Activated CD4-positive, alpha-beta T cell treated with anti-CD3 and anti-CD28 coated beads, Interleukin-2, amount 50 U/mL, for 48 hours (primary cell): ENCODE measurements around the gene VPS26C.
"Not testable (repeated sequence)": the region's sequence is repeated elsewhere in the genome, so short reads cannot be mapped to it uniquely, and the experiment has no call there.

ENCODE experiments used
- DNase-seq, 2 experiments: peaks; one replicate each; pipeline ENCODE4 v3.0.0-alpha.2; 2020

The VPS26C gene

GRCh38 chr21:37267269-37268185 lies at the start of gene VPS26C:
TSS of gene VPS26C (minus strand) at chr21:37267334. CDS start at chr21:37267294, 40 bp downstream.
- peak; percentile 98 to 99 for DNase-seq

DNA sequence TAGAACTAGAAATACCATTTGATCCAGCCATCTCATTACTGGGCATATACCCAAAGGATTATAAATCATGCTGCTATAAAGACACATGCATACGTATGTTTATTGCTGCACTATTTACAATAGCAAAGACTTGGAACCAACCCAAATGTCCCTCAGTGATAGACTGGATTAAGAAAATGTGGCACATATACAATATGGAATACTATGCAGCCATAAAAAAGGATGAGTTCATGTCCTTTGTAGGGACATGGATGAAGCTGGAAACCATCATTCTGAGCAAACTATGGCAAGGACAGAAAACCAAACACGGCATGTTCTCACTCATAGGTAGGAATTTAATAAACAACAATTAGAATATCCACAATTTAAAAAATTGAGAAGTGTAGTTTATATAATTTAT lies 48.9 kb upstream of the VPS26C start:
- DNase-seq: not testable (repeated sequence)

- DNase-seq: no peak
Measured at GRCh38 chr21:37300114-37300751, 33.1 kb upstream of the VPS26C start.

GRCh38 chr21:37297364-37297763 lies 30.2 kb upstream of the VPS26C start:
- no peak for DNase-seq

GRCh38 chr21:37294679-37295078 lies 27.5 kb upstream of the VPS26C start:
- no peak for DNase-seq

GRCh38 chr21:37292941-37293340 lies 25.8 kb upstream of the VPS26C start:
- DNase-seq: no peak

GRCh38 chr21:37292041-37292440 lies 24.9 kb upstream of the VPS26C start:
- DNase-seq: no peak

DNA sequence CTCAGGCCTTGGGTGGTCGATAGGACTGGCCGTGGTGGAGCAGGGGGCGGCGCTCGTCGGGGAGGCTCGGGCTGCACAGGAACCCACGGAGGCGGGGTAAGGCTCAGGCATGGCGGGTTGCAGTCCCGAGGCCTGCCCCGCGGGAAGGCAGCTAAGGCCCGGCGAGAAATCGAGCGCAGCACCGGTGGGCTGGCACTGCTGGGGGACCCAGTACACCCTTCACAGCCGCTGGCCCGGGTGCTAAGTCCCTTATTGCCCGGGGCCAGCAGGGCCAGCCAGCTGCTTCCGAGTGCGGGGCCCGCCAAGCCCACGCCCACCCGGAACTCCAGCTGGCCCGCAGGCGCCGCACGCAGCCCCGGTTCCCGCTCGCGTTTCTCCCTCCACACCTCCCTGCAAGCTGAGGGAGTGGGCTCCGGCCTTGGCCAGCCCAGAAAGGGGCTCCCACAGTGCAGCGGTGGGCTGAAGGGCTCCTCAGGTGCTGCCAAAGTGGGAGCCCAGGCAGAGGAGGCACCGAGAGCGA lies 16.1 kb upstream of the VPS26C start:
- not testable (repeated sequence) for DNase-seq

- DNase-seq: peak in 1 of 2 experiments; percentile 21
Measured at GRCh38 chr21:37282602-37283001, 15.5 kb upstream of the VPS26C start.

DNA sequence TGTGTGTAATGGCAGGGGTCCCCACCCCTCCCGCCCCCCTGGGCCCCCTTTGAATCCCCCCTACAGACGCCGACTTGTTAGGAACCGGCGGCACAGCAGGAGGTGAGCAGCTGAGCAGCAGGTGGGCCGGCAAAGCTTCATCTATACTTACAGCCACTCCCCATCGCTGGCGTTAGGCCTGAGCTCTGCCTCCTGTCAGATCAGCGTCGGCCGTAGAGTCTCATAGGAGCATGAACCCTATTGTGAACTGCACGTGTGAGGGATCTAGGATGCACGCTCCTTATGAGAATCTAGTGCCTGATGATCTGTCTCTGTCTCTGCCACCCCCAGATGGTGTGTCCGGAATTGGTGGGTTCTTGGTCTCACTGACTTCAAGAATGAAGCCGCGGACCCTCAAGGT lies 14.9 kb upstream of the VPS26C start:
- no peak for DNase-seq

DNA sequence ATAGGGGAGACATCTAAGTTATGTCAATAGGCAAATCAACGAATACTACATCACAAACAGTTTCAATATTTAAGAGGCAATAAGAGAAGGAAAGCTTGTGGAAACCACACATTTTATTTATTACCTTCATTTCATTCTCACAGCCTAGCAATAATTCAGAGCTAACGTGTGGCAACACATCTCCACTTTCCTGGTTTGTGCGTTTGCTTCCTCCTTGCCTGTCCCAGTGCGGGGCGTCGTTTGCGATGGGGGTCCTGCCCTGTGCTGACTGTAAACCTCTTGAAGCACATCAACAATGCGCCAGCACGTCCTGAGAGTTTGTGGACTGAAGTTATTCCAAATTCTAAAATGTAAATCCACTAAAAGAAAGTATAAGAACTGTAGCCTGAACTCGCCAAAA lies 14.4 kb upstream of the VPS26C start:
- no peak for DNase-seq

DNA sequence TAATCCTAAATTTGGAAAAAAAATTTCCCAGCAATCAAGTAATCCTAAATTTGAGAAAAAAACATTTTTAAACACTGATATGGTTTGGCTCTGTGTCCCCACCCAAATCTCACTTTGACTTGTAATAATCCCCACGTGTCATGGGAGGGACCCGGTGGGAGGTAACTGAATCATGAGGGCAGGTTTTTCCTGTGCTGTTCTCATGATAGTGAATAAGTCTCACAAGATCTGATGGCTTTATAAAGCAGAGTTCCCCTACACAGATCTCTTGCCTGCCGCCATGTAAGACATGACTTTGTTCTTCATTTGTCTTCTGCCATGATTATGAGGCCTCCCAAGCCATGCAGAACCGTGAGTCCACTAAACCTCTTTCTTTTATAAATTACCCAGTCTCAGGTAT lies 12.1 kb upstream of the VPS26C start:
- DNase-seq: not testable (repeated sequence)

GRCh38 chr21:37278199-37278598 lies 11.1 kb upstream of the VPS26C start:
- DNase-seq: no peak

DNA sequence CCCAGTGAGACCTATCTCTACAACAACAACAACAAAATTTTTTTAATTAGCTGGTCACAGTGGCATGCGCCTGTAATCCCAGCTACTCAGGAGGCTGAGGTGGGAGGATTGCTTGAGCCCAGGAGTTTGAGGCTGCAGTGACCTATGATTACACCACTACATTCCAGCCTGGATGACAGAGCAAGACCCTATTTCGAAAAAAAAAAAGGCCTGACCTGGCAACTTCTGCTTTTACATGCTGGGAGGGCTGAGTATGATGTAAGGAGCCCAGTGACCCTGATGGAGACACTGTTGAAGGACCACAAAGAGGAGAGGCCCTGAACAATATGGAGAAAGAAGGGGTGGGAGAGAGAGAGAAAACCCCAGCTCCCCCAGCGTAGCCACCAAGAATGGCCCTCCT lies 9.2 kb upstream of the VPS26C start:
- no peak for DNase-seq

DNA sequence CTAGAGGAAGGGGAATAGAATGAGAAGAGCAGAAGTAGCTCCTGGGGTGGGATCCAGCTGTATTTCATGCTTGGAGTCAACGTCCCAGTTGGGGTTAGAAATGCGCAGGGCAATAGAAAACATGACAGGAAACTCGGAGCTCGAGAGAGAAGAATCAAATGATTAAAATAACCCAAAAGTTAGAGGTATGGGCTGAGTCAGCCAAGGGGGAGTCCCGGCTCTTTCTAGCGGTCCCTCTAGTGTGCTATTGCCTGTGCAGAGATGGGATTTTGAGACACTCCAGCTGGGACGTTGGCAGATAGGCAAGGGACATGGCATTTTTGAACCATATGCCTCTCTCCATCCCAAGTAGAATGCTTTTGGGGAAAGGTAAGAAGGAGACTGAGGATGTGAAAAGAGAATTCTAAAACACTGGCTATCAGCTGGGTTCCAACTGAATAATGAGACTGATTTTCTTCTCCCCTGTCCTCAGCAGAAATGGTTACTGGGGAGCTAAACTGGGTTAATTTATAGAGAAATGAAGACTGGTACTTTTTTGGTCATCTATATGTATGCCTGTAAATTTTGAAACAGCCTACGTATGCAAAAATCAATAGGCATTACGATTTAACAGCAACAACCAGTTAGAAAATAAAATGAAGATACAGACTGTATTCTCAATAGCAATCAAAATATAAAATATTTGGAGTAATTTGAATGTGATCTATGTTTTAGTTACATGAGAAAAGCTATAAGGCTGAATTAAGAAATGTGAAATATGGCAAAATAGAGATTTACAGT lies 7.0 kb upstream of the VPS26C start:
- DNase-seq: no peak

- DNase-seq: no peak
Measured at GRCh38 chr21:37273440-37273839, 6.3 kb upstream of the VPS26C start.

DNA sequence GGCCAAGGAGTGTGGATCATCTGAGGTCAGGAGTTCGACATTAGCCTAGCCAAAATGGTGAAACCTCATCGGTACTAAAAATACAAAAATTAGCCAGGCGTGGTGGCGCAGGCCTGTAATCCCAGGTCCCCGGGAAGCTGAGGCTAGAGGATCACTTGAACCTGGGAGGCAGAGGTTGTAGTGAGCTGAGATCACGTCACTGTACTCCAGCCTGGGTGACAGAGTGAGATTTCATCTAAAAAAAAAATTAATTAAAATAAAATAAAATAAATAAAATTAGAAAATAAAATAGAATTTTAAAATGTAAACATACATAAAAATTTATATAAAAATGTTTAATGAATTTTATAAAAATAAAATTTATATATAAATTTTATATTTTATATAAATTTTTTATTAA lies 5.8 kb upstream of the VPS26C start:
- DNase-seq: no peak

GRCh38 chr21:37270576-37271365 lies 3.6 kb upstream of the VPS26C start:
- DNase-seq: no peak

DNA sequence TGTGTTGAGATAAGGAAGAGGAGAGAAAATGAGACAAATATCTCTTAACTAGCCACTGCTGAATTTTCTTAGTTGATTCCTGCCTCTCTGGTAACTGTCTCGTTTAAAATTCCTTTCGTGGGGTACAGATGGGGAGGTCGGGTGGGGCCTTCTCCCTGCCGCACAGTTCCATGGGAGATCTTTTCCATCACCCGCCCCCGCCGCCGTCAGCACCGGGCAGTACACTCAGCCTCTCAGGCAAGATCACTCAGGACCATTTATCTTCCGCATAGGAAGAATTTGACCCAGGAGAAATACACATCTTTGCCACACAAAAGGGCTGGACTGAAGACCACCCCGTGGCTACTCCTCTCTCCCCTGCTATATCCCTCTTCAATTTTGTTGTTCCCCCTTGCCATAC lies 2.3 kb upstream of the VPS26C start:
- DNase-seq: no peak

- DNase-seq: no peak
Measured at GRCh38 chr21:37268186-37268503, 1.0 kb upstream of the VPS26C start.

DNA sequence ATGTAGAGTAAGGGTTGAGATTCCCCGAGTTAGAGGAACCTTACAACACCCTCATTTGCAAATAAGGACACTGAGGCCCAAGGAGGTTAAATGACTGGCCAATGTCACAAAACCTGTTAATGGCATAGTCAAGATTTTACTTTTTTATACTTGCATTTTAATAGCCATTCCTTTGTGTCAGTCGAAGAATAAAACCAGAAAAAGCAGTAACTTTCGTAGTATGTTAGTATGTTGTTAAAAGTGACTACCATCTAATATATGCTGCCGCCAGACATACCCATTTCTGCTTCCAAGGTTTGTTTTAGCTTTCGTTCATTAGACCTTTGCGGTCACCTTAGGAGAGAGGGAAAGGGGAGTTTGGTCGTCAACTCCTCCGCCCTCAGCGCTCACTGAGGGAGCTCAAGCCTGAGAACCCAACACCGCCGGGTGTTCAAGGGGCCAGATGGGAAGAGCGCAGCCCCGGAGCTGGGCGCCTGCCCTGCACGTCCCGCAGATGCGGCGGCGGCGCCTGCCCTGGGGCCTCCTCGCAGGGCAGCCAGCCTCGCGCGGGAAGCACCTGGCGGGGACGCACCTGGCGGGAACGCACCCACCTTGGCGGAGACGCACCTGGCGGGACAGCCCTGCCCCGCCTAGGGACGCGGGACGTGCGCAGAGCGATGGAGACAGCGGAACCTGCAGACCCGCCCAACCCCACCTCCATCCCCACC lies 466 bp downstream of the VPS26C start:
- DNase-seq: no peak

DNA sequence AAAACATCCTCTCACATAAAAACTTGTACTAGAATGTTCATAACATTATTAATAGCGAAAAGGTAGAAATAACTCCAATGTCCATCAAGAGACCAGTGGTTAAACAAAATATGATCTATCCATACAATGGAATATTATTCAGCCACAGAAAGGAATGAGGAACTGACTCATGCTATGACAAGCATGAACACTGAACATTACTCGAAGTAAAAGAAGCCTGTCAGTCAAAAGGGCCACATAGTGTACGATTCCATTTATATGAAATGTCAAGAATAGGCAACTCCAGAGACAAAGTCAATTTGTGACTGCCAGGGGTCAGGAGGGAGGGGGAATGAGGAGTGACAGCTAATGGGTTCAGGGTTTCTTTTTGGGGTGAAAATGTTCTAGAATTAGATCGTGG lies 2.3 kb downstream of the VPS26C start:
- DNase-seq: no peak
